HG03439 (cell line): ENCODE measurements around the gene MORC2.

Experiments
- ATAC-seq: cut with Tn5 transposase; IDR thresholded peaks from one replicate; pipeline ENCODE4 v1.9.1; 2021; ENCODE audit warnings: mild to moderate bottlenecking, moderate library complexity; ENCODE audit not compliant: unreplicated experiment

MORC2 gene

GRCh38 chr22:30922151-30922611 is 46.4 kb downstream of the MORC2 start:
- peak; percentile 67 for ATAC-seq

- ATAC-seq: no peak
Observed at GRCh38 chr22:30921108-30921507, 47.5 kb downstream of the MORC2 start.

- no peak for ATAC-seq
Observed at GRCh38 chr22:30920407-30920806, 48.2 kb downstream of the MORC2 start.

GRCh38 chr22:30919973-30920372 is 48.6 kb downstream of the MORC2 start:
- ATAC-seq: no peak

GRCh38 chr22:30918761-30919160 is 49.8 kb downstream of the MORC2 start:
- no peak for ATAC-seq

GRCh38 chr22:30910358-30910757 is 58.2 kb downstream of the MORC2 start:
- ATAC-seq: no peak

GRCh38 chr22:30909306-30909705 is 59.3 kb downstream of the MORC2 start:
- ATAC-seq: no peak

GRCh38 chr22:30908051-30908461 is 60.5 kb downstream of the MORC2 start:
- no peak for ATAC-seq

- ATAC-seq: no peak
Observed at GRCh38 chr22:30906946-30907345, 61.6 kb downstream of the MORC2 start.

- ATAC-seq: no peak
Observed at GRCh38 chr22:30906411-30906810, 62.2 kb downstream of the MORC2 start.

- no peak for ATAC-seq
Observed at GRCh38 chr22:30905696-30906341, 62.8 kb downstream of the MORC2 start.

GRCh38 chr22:30903876-30904460 is 64.6 kb downstream of the MORC2 start:
- no peak for ATAC-seq

GRCh38 chr22:30902496-30903357 is 65.8 kb downstream of the MORC2 start:
- no peak for ATAC-seq

GRCh38 chr22:30894371-30894740 is 74.2 kb downstream of the MORC2 start:
- no peak for ATAC-seq

GRCh38 chr22:30893434-30894370 is 74.9 kb downstream of the MORC2 start:
- ATAC-seq: no peak

GRCh38 chr22:30892731-30893221 is 75.8 kb downstream of the MORC2 start:
- no peak for ATAC-seq

- no peak for ATAC-seq
Observed at GRCh38 chr22:30892286-30892685, 76.3 kb downstream of the MORC2 start.

GRCh38 chr22:30891781-30892180 is 76.8 kb downstream of the MORC2 start:
- no peak for ATAC-seq

GRCh38 chr22:30891443-30891755 is 77.2 kb downstream of the MORC2 start:
- ATAC-seq: no peak

- ATAC-seq: no peak
Observed at GRCh38 chr22:30890686-30891442, 77.7 kb downstream of the MORC2 start.
